Transverse colon (tissue), 4 donors: ENCODE data around the gene SYNPO2. TPM values are rescaled to one million over a fixed set of nuclear protein-coding genes. Genes with fewer than 3 reads are reported as not detected.
"Not testable (repeated sequence)": the region's sequence is repeated elsewhere in the genome, so short reads cannot be mapped to it uniquely, and the experiment has no call there.

Source experiments
- DNase-seq: peaks from one replicate; pipeline ENCODE4 v3.0.0-alpha.2; 2019
- H3K27ac ChIP-seq, 4 donors: fragments of 200-600 bp; sonication (generic); 2 replicates each; pipeline ENCODE4 v1.5.1; 2016 to 2018; ENCODE audit warnings: inconsistent platforms in 4 of 4
- H3K27me3 ChIP-seq: fragments of 200-600 bp; sonication (generic); 2 replicates; pipeline ENCODE4 v1.5.1; 2017; ENCODE audit warnings: inconsistent platforms
- H3K36me3 ChIP-seq, 4 donors: fragments of 200-600 bp; sonication (generic); 2 replicates each; pipeline ENCODE4 v1.5.1; 2017 to 2019; ENCODE audit warnings: inconsistent platforms in 4 of 4
- H3K4me1 ChIP-seq, 4 donors: fragments of 200-600 bp; sonication (generic); 2 replicates each; pipeline ENCODE4 v1.5.1; 2017 to 2020; ENCODE audit warnings: inconsistent platforms in 4 of 4
- H3K4me3 ChIP-seq, 4 donors: fragments of 200-600 bp; sonication (generic); 1 replicate in 1 of 4; 2 replicates in 3 of 4; pipeline versions ENCODE4 v1.5.1 to v1.6.1; 2017 to 2019; ENCODE audit warnings: inconsistent platforms in 4 of 4
- H3K9me3 ChIP-seq, 2 donors: fragments of 200-600 bp; sonication (generic); 2 replicates each; pipeline ENCODE4 v1.5.1; 2017 to 2019; ENCODE audit warnings: inconsistent platforms in 2 of 2
- EP300 ChIP-seq: sonication (generic); formaldehyde crosslinking; IDR thresholded peaks from one replicate; pipeline ENCODE4 v1.6.1; 2017; ENCODE audit warnings: antibody characterized with exemption, low read depth
- POLR2A ChIP-seq: fragments of 450-650 bp; IDR thresholded peaks from one replicate; pipeline ENCODE4 v1.6.1; 2016; ENCODE audit warnings: antibody characterized with exemption, mild to moderate bottlenecking, moderate library complexity
- POLR2AphosphoS5 ChIP-seq, 3 donors: sonication (generic); formaldehyde crosslinking; IDR thresholded peaks; one replicate each; pipeline ENCODE4 v1.6.1; 2016; ENCODE audit warnings: antibody characterized with exemption in 3 of 3
- WGBS, 2 donors: methylation state at CpG; one replicate each; pipeline ENCODE4 v1.1.5; 2018; ENCODE audit warnings: low coverage in 1 of 2; 5-methylcytosine and 5-hydroxymethylcytosine counted together
- in situ Hi-C, 4 donors: fragments of 200-750 bp; cut with MboI; loops; one replicate each; pipeline versions ENCODE4 v1.15.0 to v1.15.1; 2017; ENCODE audit warnings: low sequenced_read_pairs in 3 of 4, low pct_ligation_motif_present in 1 of 4, low pct_unique_long_range_greater_than_20kb in 1 of 4
- intact Hi-C: fragments of 100-400 bp; cut with DNase I; formaldehyde crosslinking; loops from one replicate; pipeline ENCODE4 v1.15.1; 2023; ENCODE audit warnings: low total_unique reads
- total RNA-seq, 4 donors: library from RNA; depleted of rRNA; stranded (reverse); fragments of >200 nt; gene quantifications; one replicate each; pipeline ENCODE4 v1.1.0, GENCODE V29; 2016
- TF ChIP-seq, protein P1 (sequence below), 5 experiments: fragments of 200-600 bp in 3 of 5; fragments of 450-650 bp in 2 of 5; sonication (generic) in 3 of 5; IDR thresholded peaks; 1 replicate in 2 of 5; 2 replicates in 3 of 5; pipeline ENCODE4 v1.5.1; 2016 to 2017; ENCODE audit warnings: antibody characterized with exemption in 5 of 5, inconsistent platforms in 3 of 5, mild to moderate bottlenecking in 2 of 5, moderate library complexity in 1 of 5

The SYNPO2 gene
- total RNA-seq, 4 donors from 2014 or later: 99.7 to 400 (median 145) TPM

GRCh38 chr4:118872181-118872580, 16.5 kb upstream of the SYNPO2 start:
- H3K4me1 ChIP-seq: no peaks in the 10 kb centered on the region
- TF ChIP-seq, protein P1, sequence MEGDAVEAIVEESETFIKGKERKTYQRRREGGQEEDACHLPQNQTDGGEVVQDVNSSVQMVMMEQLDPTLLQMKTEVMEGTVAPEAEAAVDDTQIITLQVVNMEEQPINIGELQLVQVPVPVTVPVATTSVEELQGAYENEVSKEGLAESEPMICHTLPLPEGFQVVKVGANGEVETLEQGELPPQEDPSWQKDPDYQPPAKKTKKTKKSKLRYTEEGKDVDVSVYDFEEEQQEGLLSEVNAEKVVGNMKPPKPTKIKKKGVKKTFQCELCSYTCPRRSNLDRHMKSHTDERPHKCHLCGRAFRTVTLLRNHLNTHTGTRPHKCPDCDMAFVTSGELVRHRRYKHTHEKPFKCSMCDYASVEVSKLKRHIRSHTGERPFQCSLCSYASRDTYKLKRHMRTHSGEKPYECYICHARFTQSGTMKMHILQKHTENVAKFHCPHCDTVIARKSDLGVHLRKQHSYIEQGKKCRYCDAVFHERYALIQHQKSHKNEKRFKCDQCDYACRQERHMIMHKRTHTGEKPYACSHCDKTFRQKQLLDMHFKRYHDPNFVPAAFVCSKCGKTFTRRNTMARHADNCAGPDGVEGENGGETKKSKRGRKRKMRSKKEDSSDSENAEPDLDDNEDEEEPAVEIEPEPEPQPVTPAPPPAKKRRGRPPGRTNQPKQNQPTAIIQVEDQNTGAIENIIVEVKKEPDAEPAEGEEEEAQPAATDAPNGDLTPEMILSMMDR (IDR thresholded peaks at IDR 0.05): no peak
- no peak for TF ChIP-seq EP300
- TF ChIP-seq POLR2AphosphoS5 (IDR thresholded peaks at IDR 0.05): no peak
- TF ChIP-seq POLR2A: no peak
- 75 to 88% methylated on average over 4 of the region's 4 CpGs for WGBS, 2 donors
- H3K27ac ChIP-seq: no peak overlapping the region
- H3K36me3 ChIP-seq: no peaks in the 10 kb centered on the region
- DNase-seq: no peak
- H3K9me3 ChIP-seq: no peaks in the 10 kb centered on the region
- H3K27me3 ChIP-seq: no peaks in the 10 kb centered on the region
- intact Hi-C loops: no loop called here
- no peak overlapping the region for H3K4me3 ChIP-seq
- in situ Hi-C loops: no loop called here

- no peak overlapping the region for H3K27ac ChIP-seq
Measured at GRCh38 chr4:118877797-118878196, 10.9 kb upstream of the SYNPO2 start.

GRCh38 chr4:118878507-118878906, 10.1 kb upstream of the SYNPO2 start:
- H3K27ac ChIP-seq, H3K9me3 ChIP-seq, H3K27me3 ChIP-seq, H3K4me1 ChIP-seq, H3K4me3 ChIP-seq, H3K36me3 ChIP-seq, intact Hi-C loops, DNase-seq: not testable (repeated sequence)
- WGBS, 2 donors: 95 to 100% methylated on average over 6 to 9 of the region's 9 CpGs
- in situ Hi-C loops: loop anchor here in 1 of 4 donors (25.0 kb wide), 1 partner anchor 116 kb away; no protein-coding TSS in a partner anchor

More at GRCh38 chr4:118877797-118878196, 10.9 kb upstream of the SYNPO2 start:
- TF ChIP-seq EP300 (no peak), POLR2A (no peak), POLR2AphosphoS5 (IDR thresholded peaks at IDR 0.05) (no peak)
- TF ChIP-seq, protein P1 (IDR thresholded peaks at IDR 0.05): no peak
- Histone ChIP-seq H3K27me3 (no peaks in the 10 kb centered on the region), H3K4me1 (no peaks in the 10 kb centered on the region), H3K36me3 (no peaks in the 10 kb centered on the region), H3K9me3 (no peaks in the 10 kb centered on the region), H3K4me3 (no peak overlapping the region)
- in situ Hi-C loops (loop anchor here in 1 of 4 donors (25.0 kb wide), 1 partner anchor 115 kb away; no protein-coding TSS in a partner anchor), intact Hi-C loops (no loop called here)
- DNase-seq: no peak
- WGBS, 2 donors: 92 to 98% methylated on average over 5 to 6 of the region's 6 CpGs

DNA sequence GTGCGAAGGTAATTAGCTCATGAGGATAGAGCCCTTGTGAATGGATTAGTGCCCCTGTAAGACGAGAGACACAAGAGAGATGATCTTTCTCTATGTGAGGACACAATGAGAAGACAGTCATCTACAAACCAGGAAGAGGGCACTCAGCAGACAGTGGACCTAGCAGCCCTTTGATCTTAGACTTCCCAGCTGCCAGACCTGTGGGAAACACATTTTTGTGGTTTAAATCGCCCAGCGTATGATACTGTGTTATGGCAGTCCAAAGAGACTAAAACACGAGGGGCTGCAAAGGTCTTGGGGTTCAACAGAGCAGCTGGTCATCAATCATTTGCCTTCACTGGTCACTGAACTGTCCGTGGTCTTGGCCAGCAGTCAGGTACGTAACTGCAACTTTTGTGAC, 9.2 kb upstream of the SYNPO2 start:
- in situ Hi-C loops (loop anchor here in 1 of 4 donors (25.0 kb wide), 1 partner anchor 117 kb away; no protein-coding TSS in a partner anchor), intact Hi-C loops (no loop called here)
- no peak for DNase-seq
- whole genome bisulfite sequencing, 2 donors: 76 to 81% methylated on average over 5 to 7 of the region's 7 CpGs
- H3K27ac ChIP-seq: no peak overlapping the region
- H3K4me1 ChIP-seq: no peaks in the 10 kb centered on the region
- no peak overlapping the region for H3K4me3 ChIP-seq
- H3K36me3 ChIP-seq: no peaks in the 10 kb centered on the region
- H3K27me3 ChIP-seq: no peaks in the 10 kb centered on the region
- TF ChIP-seq POLR2AphosphoS5 (IDR thresholded peaks at IDR 0.05) (no peak), POLR2A (no peak), EP300 (no peak)
- TF ChIP-seq, protein P1 (IDR thresholded peaks at IDR 0.05): no peak
- no peaks in the 10 kb centered on the region for H3K9me3 ChIP-seq
